Prostate gland (tissue), 2 donors: Measurements from ENCODE around the gene ARHGAP21. TPM values are rescaled to one million over a fixed set of nuclear protein-coding genes. Genes with fewer than 3 reads are reported as not detected.
"Not testable (repeated sequence)": the region's sequence is repeated elsewhere in the genome, so short reads cannot be mapped to it uniquely, and the experiment has no call there.

Experiments
- DNase-seq: peaks from one replicate; pipeline ENCODE4 v3.0.0-alpha.2; 2019; ENCODE audit warnings: low spot score
- H3K27ac ChIP-seq, 2 donors: fragments of 200-600 bp; sonication (generic); 2 replicates each; pipeline ENCODE4 v1.5.1; 2017 to 2019
- H3K27me3 ChIP-seq: fragments of 200-600 bp; sonication (generic); replicated peaks from 2 replicates; pipeline ENCODE4 v1.5.1; 2019; ENCODE audit not compliant: insufficient read depth
- H3K36me3 ChIP-seq, 2 donors: fragments of 200-600 bp; sonication (generic); 1 replicate in 1 of 2; 2 replicates in 1 of 2; pipeline versions ENCODE4 v1.5.1 to v1.8.1; 2017 to 2019
- H3K4me1 ChIP-seq: fragments of 200-600 bp; sonication (generic); replicated peaks from 2 replicates; pipeline ENCODE4 v1.5.1; 2019
- H3K4me3 ChIP-seq, 2 donors: fragments of 200-600 bp; sonication (generic); 2 replicates each; pipeline ENCODE4 v1.5.1; 2017 to 2019
- H3K9me3 ChIP-seq: fragments of 200-600 bp; sonication (generic); 2 replicates; pipeline ENCODE4 v1.5.1; 2017
- CTCF ChIP-seq, 4 experiments: fragments of 200-600 bp in 2 of 4; fragments of 450-650 bp in 2 of 4; sonication (generic) in 2 of 4; IDR thresholded peaks; 1 replicate in 3 of 4; 2 replicates in 1 of 4; pipeline ENCODE4 v1.5.1; 2016 to 2019; ENCODE audit warnings: antibody characterized with exemption in 4 of 4, mild to moderate bottlenecking in 2 of 4, moderate library complexity in 2 of 4
- POLR2A ChIP-seq: fragments of 450-650 bp; IDR thresholded peaks from one replicate; pipeline ENCODE4 v1.6.1; 2016; ENCODE audit warnings: antibody characterized with exemption, mild to moderate bottlenecking
- POLR2AphosphoS5 ChIP-seq: sonication (generic); formaldehyde crosslinking; IDR thresholded peaks from one replicate; pipeline ENCODE4 v1.6.1; 2017; ENCODE audit warnings: antibody characterized with exemption
- WGBS: methylation state at CpG from one replicate; pipeline ENCODE4 v1.1.5; 2018; 5-methylcytosine and 5-hydroxymethylcytosine counted together
- intact Hi-C: fragments of 100-400 bp; cut with DNase I; formaldehyde crosslinking; loops from one replicate; pipeline ENCODE4 v1.14.2; 2022
- total RNA-seq, 2 donors: library from RNA; depleted of rRNA; stranded (reverse); fragments of >200 nt; gene quantifications; one replicate each; pipeline ENCODE4 v1.1.0, GENCODE V29; 2016

The ARHGAP21 gene
- total RNA-seq, 2 donors from 2014 or later = 42.3 to 44.3 TPM

- Histone ChIP-seq H3K27me3 (no peaks in the 10 kb centered on the region), H3K27ac (no peak overlapping the region), H3K36me3 (no peaks in the 10 kb centered on the region), H3K4me3 (no peak overlapping the region), H3K4me1 (peaks cover 5% of the 10 kb centered on the region), H3K9me3 (no peaks in the 10 kb centered on the region)
- WGBS = 78% methylated on average over 6 of the region's 6 CpGs
- no peak for DNase-seq
- intact Hi-C loops = no loop called here
- TF ChIP-seq CTCF (IDR thresholded peaks at IDR 0.05) = no peak
- no peak for TF ChIP-seq POLR2AphosphoS5
- no peak for TF ChIP-seq POLR2A
These were observed 54.3 kb downstream of the ARHGAP21 start for GRCh38 chr10:24669285-24669852.

- TF ChIP-seq POLR2A = no peak
- TF ChIP-seq CTCF (IDR thresholded peaks at IDR 0.05) = no peak
- TF ChIP-seq POLR2AphosphoS5 = no peak
- no peaks in the 10 kb centered on the region for H3K27me3 ChIP-seq
- intact Hi-C loops = no loop called here
- H3K36me3 ChIP-seq = no peaks in the 10 kb centered on the region
- DNase-seq = no peak
- no peaks in the 10 kb centered on the region for H3K9me3 ChIP-seq
- peaks cover 5% of the 10 kb centered on the region for H3K4me1 ChIP-seq
- no peak overlapping the region for H3K4me3 ChIP-seq
- 88% methylated on average over 7 of the region's 7 CpGs for WGBS
- no peak overlapping the region for H3K27ac ChIP-seq
These were observed 55.4 kb downstream of the ARHGAP21 start for GRCh38 chr10:24668247-24668646.

- TF ChIP-seq CTCF (IDR thresholded peaks at IDR 0.05) (no peak), POLR2A (no peak), POLR2AphosphoS5 (no peak)
- intact Hi-C loops = no loop called here
- H3K36me3 ChIP-seq = no peaks in the 10 kb centered on the region
- H3K4me3 ChIP-seq = no peak overlapping the region
- H3K9me3 ChIP-seq = no peaks in the 10 kb centered on the region
- no peaks in the 10 kb centered on the region for H3K4me1 ChIP-seq
- H3K27ac ChIP-seq = no peak overlapping the region
- H3K27me3 ChIP-seq = no peaks in the 10 kb centered on the region
- no peak for DNase-seq
- 72% methylated on average over 1 of the region's 1 CpG for WGBS
These were observed 58.7 kb downstream of the ARHGAP21 start for GRCh38 chr10:24664991-24665390.

- no peak for TF ChIP-seq POLR2A
- TF ChIP-seq CTCF (IDR thresholded peaks at IDR 0.05) = no peak
- no peak for TF ChIP-seq POLR2AphosphoS5
- intact Hi-C loops = no loop called here
- Histone ChIP-seq H3K27ac (no peak overlapping the region), H3K27me3 (no peaks in the 10 kb centered on the region), H3K36me3 (no peaks in the 10 kb centered on the region), H3K4me3 (no peak overlapping the region), H3K9me3 (no peaks in the 10 kb centered on the region), H3K4me1 (no peaks in the 10 kb centered on the region)
- no peak for DNase-seq
- 89% methylated on average over 2 of the region's 2 CpGs for WGBS
These were observed 62.3 kb downstream of the ARHGAP21 start for GRCh38 chr10:24661376-24661775.

- H3K4me3 ChIP-seq, intact Hi-C loops, H3K27me3 ChIP-seq, H3K9me3 ChIP-seq, H3K36me3 ChIP-seq, H3K4me1 ChIP-seq, H3K27ac ChIP-seq, DNase-seq: not testable (repeated sequence)
- WGBS = 95% methylated on average over 4 of the region's 4 CpGs
These were observed 65.4 kb downstream of the ARHGAP21 start for GRCh38 chr10:24658319-24658718.

- H3K36me3 ChIP-seq, H3K4me3 ChIP-seq, H3K27ac ChIP-seq, H3K27me3 ChIP-seq, H3K4me1 ChIP-seq, intact Hi-C loops, DNase-seq, H3K9me3 ChIP-seq: not testable (repeated sequence)
- no CpG with 5 or more reads among the region's 33 CpGs for WGBS
These were observed 67.4 kb downstream of the ARHGAP21 start for GRCh38 chr10:24656326-24656725.
